BE2C (cell line): ENCODE data around the gene ZSWIM5.
"Not testable (repeated sequence)": the region's sequence is repeated elsewhere in the genome, so short reads cannot be mapped to it uniquely, and the experiment has no call there.

Experiments used
- DNase-seq: peaks from one replicate; pipeline ENCODE4 v3.0.0-alpha.2; 2020
- H3K27me3 ChIP-seq: fragments of 250-450 bp; sonication (Bioruptor Pico); 2 replicates; pipeline ENCODE4 v1.5.1; 2020; ENCODE audit warnings: mild to moderate bottlenecking
- H3K36me3 ChIP-seq: fragments of 250-450 bp; sonication (Bioruptor Pico); 2 replicates; pipeline ENCODE4 v1.5.1; 2020; ENCODE audit warnings: mild to moderate bottlenecking
- H3K4me1 ChIP-seq: fragments of 250-450 bp; sonication (Bioruptor Pico); 2 replicates; pipeline ENCODE4 v1.5.1; 2020
- H3K4me3 ChIP-seq: 2 replicates; pipeline ENCODE4 v1.5.1; 2011; ENCODE audit warnings: low read depth, low read length
- H3K9me3 ChIP-seq: fragments of 250-450 bp; sonication (Bioruptor Pico); 2 replicates; pipeline ENCODE4 v1.5.1; 2020
- TF ChIP-seq, protein P1 (sequence below): IDR thresholded peaks from 2 replicates; pipeline ENCODE4 v1.5.1; 2012; ENCODE audit warnings: mild to moderate bottlenecking, low read depth, low read length

ZSWIM5 gene

DNA sequence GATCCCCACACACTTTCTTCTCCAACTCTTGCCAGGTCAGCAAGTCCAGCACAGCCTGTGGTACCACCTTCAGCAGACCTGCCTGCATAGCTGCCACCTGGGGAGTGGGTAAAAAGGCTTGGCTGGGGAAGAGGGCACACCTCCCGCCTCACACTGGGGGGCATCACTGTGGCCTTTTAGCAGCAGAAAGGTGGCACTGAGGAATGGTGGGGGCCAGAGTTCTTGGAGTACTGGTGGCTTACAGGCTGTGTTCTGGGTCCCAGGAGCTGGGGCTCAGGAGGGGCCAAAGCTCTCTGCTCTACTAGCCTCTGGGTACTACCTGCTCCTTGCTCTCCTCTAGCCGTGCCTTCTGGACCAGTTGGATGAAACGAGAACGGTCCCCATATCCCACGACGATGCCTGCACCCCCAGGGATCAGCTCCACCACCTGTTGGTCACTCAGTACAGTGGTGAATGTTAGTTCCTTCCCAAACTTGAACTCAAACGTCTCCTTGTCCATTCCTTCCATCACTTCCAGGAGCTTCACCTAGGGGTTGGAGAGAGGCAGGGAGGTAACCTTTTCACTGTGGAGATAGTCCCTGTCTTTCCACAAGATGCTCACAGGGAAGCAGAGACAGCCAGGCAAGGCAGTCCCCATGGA, 202.0 kb downstream of the ZSWIM5 start:
- no peak for DNase-seq
- Histone ChIP-seq H3K4me3 (no peak overlapping the region), H3K9me3 (no peaks in the 10 kb centered on the region), H3K4me1 (no peaks in the 10 kb centered on the region), H3K27me3 (no peaks in the 10 kb centered on the region), H3K36me3 (no peaks in the 10 kb centered on the region)
- TF ChIP-seq, protein P1, sequence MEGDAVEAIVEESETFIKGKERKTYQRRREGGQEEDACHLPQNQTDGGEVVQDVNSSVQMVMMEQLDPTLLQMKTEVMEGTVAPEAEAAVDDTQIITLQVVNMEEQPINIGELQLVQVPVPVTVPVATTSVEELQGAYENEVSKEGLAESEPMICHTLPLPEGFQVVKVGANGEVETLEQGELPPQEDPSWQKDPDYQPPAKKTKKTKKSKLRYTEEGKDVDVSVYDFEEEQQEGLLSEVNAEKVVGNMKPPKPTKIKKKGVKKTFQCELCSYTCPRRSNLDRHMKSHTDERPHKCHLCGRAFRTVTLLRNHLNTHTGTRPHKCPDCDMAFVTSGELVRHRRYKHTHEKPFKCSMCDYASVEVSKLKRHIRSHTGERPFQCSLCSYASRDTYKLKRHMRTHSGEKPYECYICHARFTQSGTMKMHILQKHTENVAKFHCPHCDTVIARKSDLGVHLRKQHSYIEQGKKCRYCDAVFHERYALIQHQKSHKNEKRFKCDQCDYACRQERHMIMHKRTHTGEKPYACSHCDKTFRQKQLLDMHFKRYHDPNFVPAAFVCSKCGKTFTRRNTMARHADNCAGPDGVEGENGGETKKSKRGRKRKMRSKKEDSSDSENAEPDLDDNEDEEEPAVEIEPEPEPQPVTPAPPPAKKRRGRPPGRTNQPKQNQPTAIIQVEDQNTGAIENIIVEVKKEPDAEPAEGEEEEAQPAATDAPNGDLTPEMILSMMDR: no peak

DNA sequence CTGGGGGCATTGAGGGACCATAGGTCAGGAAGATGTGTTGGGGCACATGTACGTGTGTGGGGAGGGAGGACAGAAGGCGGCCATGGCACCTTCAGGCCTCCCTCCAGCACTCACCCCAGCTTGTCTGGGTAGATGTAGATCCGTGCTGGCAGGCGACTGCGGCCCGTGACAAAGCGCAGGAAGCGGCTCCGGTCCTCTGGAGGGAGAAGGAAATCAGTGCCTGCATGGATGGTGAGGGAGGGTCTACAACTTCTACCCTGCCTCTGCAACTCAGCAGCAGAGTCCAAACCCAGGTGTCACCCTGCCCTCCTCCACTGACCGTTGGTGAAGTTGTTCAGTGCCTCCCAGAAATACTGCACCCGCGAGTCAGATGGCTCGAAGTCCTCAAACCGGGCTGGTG, 202.7 kb downstream of the ZSWIM5 start:
- Histone ChIP-seq H3K36me3 (no peaks in the 10 kb centered on the region), H3K9me3 (no peaks in the 10 kb centered on the region), H3K4me1 (no peaks in the 10 kb centered on the region), H3K4me3 (no peak overlapping the region), H3K27me3 (no peaks in the 10 kb centered on the region)
- DNase-seq: no peak
- TF ChIP-seq, protein P1: no peak

DNA sequence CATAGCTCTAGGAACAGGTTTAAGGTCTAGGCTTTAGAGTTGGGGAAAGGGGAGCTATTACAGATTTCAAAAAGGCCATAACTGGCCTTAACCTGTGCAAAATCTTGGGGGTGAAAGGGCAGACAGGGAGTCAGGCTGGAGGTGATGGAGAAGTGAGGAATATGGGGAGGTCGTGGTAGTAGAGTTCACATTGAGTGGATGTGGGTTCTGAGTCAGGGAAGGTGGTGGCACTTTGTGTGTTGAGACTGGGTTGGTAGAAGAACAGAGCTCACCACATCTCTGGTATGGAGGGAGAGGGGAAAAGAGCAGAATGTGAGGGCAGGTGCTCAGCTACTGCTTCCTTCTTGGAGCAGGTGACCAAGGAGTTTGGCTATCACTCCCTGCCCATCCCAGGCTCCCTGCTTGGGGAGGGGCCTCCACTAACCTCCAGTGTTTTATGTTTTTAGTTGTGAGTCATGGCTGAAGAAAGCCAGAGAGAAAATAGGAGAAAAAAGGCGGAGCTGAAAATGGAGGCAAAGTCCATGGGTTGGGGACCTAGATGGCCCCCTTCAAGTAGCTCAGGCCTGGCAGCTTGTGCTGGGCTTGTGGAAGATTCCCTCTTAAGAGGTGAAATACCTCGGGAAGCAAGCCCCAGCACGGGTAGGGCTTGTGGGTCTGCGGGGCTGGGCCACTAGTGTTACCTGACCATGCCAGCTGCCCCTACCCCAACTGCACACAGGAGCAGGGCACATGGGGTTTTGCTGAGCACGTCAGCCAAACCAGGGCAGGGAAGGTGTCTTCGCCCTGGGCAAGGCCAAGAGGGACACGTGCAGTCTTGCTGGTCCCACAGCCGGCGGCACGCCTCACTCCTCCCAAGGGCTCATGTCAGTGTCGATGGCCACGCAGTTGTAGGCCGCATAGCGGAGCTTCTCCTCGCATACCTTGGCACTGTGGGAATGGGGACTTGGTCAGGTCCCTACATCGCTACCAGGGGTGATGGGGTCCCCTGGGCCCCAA, 203.5 kb downstream of the ZSWIM5 start:
- H3K36me3 ChIP-seq: no peaks in the 10 kb centered on the region

DNA sequence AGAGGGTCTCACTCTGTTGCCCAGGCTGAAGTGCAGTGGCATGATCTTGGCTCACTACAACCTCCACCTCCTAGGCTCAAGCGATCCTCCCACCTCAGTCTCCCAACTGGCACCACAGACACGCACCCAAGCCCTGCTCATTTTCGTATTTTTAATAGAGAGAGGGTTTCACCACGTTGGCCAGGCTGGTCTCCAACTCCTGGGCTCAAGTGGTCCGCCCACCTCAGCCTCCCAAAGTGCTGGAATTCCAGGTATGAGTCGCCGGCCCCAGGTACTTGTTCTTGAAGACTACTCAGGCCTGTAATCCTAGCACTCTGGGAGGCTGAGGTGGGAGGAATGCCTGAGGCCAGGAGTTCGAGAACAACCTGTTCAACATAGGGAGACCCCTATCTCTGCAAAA, 204.8 kb downstream of the ZSWIM5 start:
- not testable (repeated sequence) for DNase-seq, H3K9me3 ChIP-seq, H3K27me3 ChIP-seq, H3K4me3 ChIP-seq, H3K36me3 ChIP-seq, H3K4me1 ChIP-seq

More for the DNA sequence above, 203.5 kb downstream of the ZSWIM5 start:
- Histone ChIP-seq H3K27me3 (no peaks in the 10 kb centered on the region), H3K4me1 (no peaks in the 10 kb centered on the region), H3K4me3 (no peak overlapping the region), H3K9me3 (no peaks in the 10 kb centered on the region)
- TF ChIP-seq, protein P1: no peak
- DNase-seq: no peak

DNA sequence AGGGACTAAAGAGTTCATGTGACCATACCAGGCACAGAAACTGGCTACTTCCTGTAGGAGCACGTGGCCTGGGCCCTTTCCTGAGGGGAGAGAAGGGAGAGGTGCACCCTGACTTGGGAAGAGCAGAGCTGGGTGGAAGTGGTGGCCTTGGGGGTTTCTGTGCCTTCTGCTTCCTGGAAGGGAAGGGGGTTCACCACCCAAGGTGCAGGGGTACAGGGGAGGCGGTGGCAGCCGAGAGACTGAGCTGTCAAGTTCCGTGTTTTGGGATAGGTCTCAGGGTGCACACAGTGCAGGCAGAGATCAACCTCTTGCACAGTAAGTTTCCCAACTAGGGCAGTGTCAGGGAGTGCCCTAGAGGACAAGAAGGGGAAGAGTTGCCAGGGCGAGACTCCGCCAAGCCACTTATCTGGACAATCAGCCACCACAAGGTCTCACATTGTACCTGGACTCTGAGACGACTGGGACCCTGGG, 205.4 kb downstream of the ZSWIM5 start:
- H3K27me3 ChIP-seq: no peaks in the 10 kb centered on the region
- no peaks in the 10 kb centered on the region for H3K9me3 ChIP-seq
- H3K4me3 ChIP-seq: no peak overlapping the region
- H3K36me3 ChIP-seq: no peaks in the 10 kb centered on the region
- no peak for DNase-seq
- TF ChIP-seq, protein P1: no peak
- H3K4me1 ChIP-seq: no peaks in the 10 kb centered on the region

DNA sequence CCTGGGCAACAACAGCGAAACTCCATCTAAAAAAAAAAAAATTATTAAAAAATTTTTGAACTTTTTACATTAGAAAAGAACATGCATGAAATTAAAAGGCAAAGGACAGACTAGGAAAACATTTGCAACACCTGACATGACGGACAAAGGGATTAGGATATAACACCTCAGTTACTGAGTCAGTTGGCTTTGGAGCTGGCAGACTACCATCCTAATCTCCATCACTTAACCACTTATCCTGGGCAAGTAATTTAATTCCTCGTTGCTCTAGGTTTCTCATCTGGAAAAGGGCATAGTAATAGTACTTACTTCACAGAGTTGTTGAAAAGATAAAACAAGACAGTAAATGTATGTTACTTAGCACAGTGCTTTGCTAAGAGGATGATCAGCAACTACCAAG, 207.2 kb downstream of the ZSWIM5 start:
- no peaks in the 10 kb centered on the region for H3K27me3 ChIP-seq
- H3K4me3 ChIP-seq: no peak overlapping the region
- H3K9me3 ChIP-seq: no peaks in the 10 kb centered on the region
- no peak for DNase-seq
- H3K4me1 ChIP-seq: no peaks in the 10 kb centered on the region
- TF ChIP-seq, protein P1: no peak
- no peaks in the 10 kb centered on the region for H3K36me3 ChIP-seq
